K562 (cell line): ENCODE measurements around the gene KRTAP10-6. TPM values are rescaled to one million over a fixed set of nuclear protein-coding genes. Genes with fewer than 3 reads are reported as not detected.
A peak's percentile ranks its signal among the peaks of the same experiment; 100 is the strongest.

ENCODE experiments used
- ATF1 ChIP-seq, 2 experiments: fragments of 450-650 bp in 1 of 2; IDR thresholded peaks; 2 replicates each; pipeline ENCODE4 v1.6.1; 2016; ENCODE audit warnings: missing compliant biosample characterization in 1 of 2, missing genetic modification characterization in 1 of 2
- ATF3 ChIP-seq, 2 experiments: fragments of 450-650 bp in 1 of 2; sonication (generic) in 1 of 2; formaldehyde crosslinking in 1 of 2; IDR thresholded peaks in 1 of 2; conservative IDR thresholded peaks in 1 of 2; 2 replicates each; pipeline versions ENCODE4 v1.6.1 to v1.8.1; 2016 to 2023; ENCODE audit warnings: mild to moderate bottlenecking in 2 of 2, moderate library complexity in 2 of 2, inconsistent platforms in 1 of 2, missing genetic modification reagents in 1 of 2
- FOSL1 ChIP-seq: fragments of 200-800 bp; sonication (Bioruptor generic); conservative IDR thresholded peaks from 2 replicates; pipeline ENCODE4 v1.6.1; 2016; ENCODE audit warnings: missing genetic modification characterization, missing compliant biosample characterization
- JUND ChIP-seq, 2 experiments: IDR thresholded peaks; 2 replicates in 1 of 2; 3 replicates in 1 of 2; pipeline ENCODE4 v1.6.1; 2011; ENCODE audit warnings: borderline replicate concordance in 2 of 2, low read depth in 2 of 2, low read length in 2 of 2, improper control_type of control experiment in 1 of 2, missing biosample characterization in 1 of 2, missing genetic modification characterization in 1 of 2, missing genetic modification reagents in 1 of 2
- MGA ChIP-seq: fragments of 450-650 bp; IDR thresholded peaks from 2 replicates; pipeline ENCODE4 v1.6.1; 2016; ENCODE audit warnings: mild to moderate bottlenecking, moderate library complexity
- NR1H2 ChIP-seq: sonication (generic); formaldehyde crosslinking; IDR thresholded peaks from 2 replicates; pipeline ENCODE4 v1.4.0; 2020; ENCODE audit warnings: mild to moderate bottlenecking, missing genetic modification reagents
- POLR3G ChIP-seq: IDR thresholded peaks from 2 replicates; pipeline ENCODE4 v1.6.1; 2011; ENCODE audit not compliant: insufficient read length, insufficient replicate concordance; ENCODE audit errors: extremely low read depth
- SP2 ChIP-seq: IDR thresholded peaks from 2 replicates; pipeline ENCODE4 v1.6.1; 2011; ENCODE audit warnings: mild to moderate bottlenecking, low read depth, low read length, moderate library complexity; ENCODE audit not compliant: poor library complexity, severe bottlenecking; ENCODE audit errors: extremely low read depth
- polyA plus RNA-seq, 8 experiments: library from polyadenylated mRNA; depleted of rRNA in 4 of 8; stranded (reverse) in 5 of 8; unstranded in 3 of 8; fragments of >200 nt; fragmentation: Nextera tagmentation in 2 of 8; fragmentation: Illumina TruSeq in 1 of 8; extraction: Ambion mirVana in 2 of 8; extraction: Trizol in 1 of 8; gene quantifications; 2 replicates each; pipeline versions ENCODE4 v1.2.1 to v1.2.3, GENCODE V29; 2011 to 2014; ENCODE audit warnings: inconsistent platforms in 1 of 8, missing spikeins in 1 of 8
- total RNA-seq, 7 experiments: library from RNA; depleted of rRNA in 6 of 7; stranded (reverse); fragments of >200 nt in 6 of 7; fragmentation: Illumina TruSeq in 2 of 7; extraction: Trizol in 2 of 7; gene quantifications; 2 replicates each; pipeline versions ENCODE4 v1.2.1 to v1.2.3, GENCODE V29; 2011 to 2021; ENCODE audit warnings: low replicate concordance in 1 of 7

The KRTAP10-6 gene
- total and polyA plus RNA-seq, 9 of the 15 experiments (the other 6 are each of a cell fraction or from before 2014, with no cell fraction given), result not detected

GRCh38 chr21:44583800-44584147, 8.5 kb downstream of the KRTAP10-6 start (continued):
- TF ChIP-seq MGA (0 out of 2 replicates have a peak, but pooled peaks have one; percentile 23), ATF3 (IDR thresholded peaks at IDR 0.05) (peak; percentile 33; the same call in 1 of the 2 replicates), ATF3 (CRISPR knock-in tag; conservative IDR thresholded peaks at IDR 0.05) (no peak), ATF1 (CRISPR knock-in tag; IDR thresholded peaks at IDR 0.05) (no peak), ATF1 (tag; IDR thresholded peaks at IDR 0.05) (0 out of 2 replicates have a peak, but pooled peaks have one; percentile 34), FOSL1 (tag) (peak; percentile 85), JUND (IDR thresholded peaks at IDR 0.05; ENCODE audit: borderline replicate concordance, low read depth, low read length) (0 out of 2 replicates have a peak, but pooled peaks have one; percentile 10), JUND (tag; IDR thresholded peaks at IDR 0.05; ENCODE audit: borderline replicate concordance, low read depth, low read length) (peak; percentile 39; the same call in 1 of the 3 replicates), NR1H2 (CRISPR knock-in tag) (no peak), SP2 (no peak), POLR3G (no peak)
